ENCODE results near the gene CTNND2. TPM values are rescaled to one million over a fixed set of nuclear protein-coding genes. Genes with fewer than 3 reads are reported as not detected.

CTNND2 gene
- total RNA-seq, 6 donors from 2014 or later = 1.1 to 12.4 (median 3.2) TPM

DNA sequence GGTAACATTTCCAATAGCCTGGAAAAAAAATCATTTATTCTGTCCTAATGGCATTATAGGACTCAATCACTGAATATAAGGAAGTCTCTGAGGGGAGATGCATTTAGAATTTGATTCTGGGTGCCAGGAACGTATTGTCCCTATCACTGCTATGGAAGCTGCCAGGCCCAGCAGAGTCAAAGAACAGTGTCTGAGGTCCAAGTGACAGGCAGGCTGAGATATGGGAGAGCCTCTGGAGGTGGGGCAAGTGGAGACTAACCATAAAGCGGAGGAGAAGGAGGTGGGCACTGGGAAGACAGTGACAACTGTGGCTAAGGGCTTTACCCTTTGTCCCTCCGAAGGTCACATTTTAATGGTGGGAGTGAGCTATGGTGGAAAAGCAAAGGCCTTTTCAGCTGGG, 505.5 kb downstream of the CTNND2 start:
- H3K36me3 ChIP-seq = no peaks in the 10 kb centered on the region
- H3K27me3 ChIP-seq = no peaks in the 10 kb centered on the region
- DNase-seq = no peak
- H3K4me3 ChIP-seq = no peak overlapping the region
- ATAC-seq (ENCODE audit: low FRiP score in 2 of 2) = no peak
- H3K4me1 ChIP-seq = no peaks in the 10 kb centered on the region
- H3K9me3 ChIP-seq = no peaks in the 10 kb centered on the region
- WGBS, 2 donors = 83% methylated on average over 3 of the region's 3 CpGs
- TF ChIP-seq, protein P1, sequence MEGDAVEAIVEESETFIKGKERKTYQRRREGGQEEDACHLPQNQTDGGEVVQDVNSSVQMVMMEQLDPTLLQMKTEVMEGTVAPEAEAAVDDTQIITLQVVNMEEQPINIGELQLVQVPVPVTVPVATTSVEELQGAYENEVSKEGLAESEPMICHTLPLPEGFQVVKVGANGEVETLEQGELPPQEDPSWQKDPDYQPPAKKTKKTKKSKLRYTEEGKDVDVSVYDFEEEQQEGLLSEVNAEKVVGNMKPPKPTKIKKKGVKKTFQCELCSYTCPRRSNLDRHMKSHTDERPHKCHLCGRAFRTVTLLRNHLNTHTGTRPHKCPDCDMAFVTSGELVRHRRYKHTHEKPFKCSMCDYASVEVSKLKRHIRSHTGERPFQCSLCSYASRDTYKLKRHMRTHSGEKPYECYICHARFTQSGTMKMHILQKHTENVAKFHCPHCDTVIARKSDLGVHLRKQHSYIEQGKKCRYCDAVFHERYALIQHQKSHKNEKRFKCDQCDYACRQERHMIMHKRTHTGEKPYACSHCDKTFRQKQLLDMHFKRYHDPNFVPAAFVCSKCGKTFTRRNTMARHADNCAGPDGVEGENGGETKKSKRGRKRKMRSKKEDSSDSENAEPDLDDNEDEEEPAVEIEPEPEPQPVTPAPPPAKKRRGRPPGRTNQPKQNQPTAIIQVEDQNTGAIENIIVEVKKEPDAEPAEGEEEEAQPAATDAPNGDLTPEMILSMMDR (IDR thresholded peaks at IDR 0.05) = no peak
- TF ChIP-seq POLR2AphosphoS5 (IDR thresholded peaks at IDR 0.05) (no peak), POLR2A (IDR thresholded peaks at IDR 0.05) (no peak), EP300 (IDR thresholded peaks at IDR 0.05) (no peak)
- no peak overlapping the region for H3K27ac ChIP-seq

DNA sequence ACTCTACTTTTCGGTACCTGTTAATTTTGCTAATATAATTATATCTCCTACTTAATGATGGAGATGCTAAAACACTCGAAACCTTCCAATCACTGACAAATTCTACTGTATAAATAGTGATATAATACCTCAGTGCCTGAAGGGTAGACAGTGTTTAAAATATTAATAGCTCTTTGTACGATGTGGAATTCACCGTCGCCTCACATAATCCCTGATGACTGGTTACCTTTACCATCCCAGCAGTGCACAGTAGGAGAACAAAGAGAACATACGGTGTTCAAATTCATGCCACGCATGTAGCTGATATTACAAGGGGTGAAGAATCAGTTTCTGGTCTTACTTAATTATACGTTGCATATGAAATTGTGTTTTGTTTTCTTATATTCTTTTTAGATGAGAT, 506.7 kb downstream of the CTNND2 start:
- 90 to 91% methylated on average over 8 of the region's 8 CpGs for WGBS, 2 donors
- Histone ChIP-seq H3K4me3 (no peak overlapping the region), H3K27ac (no peak overlapping the region), H3K9me3 (no peaks in the 10 kb centered on the region), H3K36me3 (no peaks in the 10 kb centered on the region), H3K27me3 (no peaks in the 10 kb centered on the region), H3K4me1 (no peaks in the 10 kb centered on the region)
- TF ChIP-seq POLR2AphosphoS5 (IDR thresholded peaks at IDR 0.05) (no peak), EP300 (IDR thresholded peaks at IDR 0.05) (no peak), POLR2A (IDR thresholded peaks at IDR 0.05) (no peak)
- TF ChIP-seq, protein P1 (IDR thresholded peaks at IDR 0.05) = no peak
- no peak for ATAC-seq (ENCODE audit: low FRiP score in 2 of 2)
- DNase-seq = no peak

DNA sequence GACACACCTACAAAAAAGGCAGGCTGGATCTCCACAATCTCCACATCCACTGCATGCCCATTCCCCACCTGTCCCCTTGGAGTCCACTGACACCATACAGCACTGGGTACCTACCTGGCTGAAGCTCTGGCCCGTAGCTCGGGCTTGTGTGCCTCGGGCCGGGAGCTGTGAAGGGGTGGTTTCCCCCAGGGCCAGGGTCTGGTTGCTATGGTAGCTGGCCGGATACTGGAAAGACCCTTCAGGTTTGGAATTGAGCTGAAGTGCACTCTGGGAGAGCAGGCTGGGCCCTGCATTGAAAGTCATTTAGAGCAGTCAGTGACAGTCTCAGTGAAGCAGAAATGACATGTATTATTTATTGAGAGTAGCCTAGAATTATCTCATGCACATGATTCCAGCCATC, 507.3 kb downstream of the CTNND2 start:
- Histone ChIP-seq H3K4me1 (no peaks in the 10 kb centered on the region), H3K9me3 (no peaks in the 10 kb centered on the region), H3K36me3 (no peaks in the 10 kb centered on the region), H3K27ac (no peak overlapping the region), H3K27me3 (no peaks in the 10 kb centered on the region), H3K4me3 (no peak overlapping the region)
- TF ChIP-seq EP300 (IDR thresholded peaks at IDR 0.05) = no peak
- DNase-seq = peak in 1 of 2 donors; percentile 19
- 67 to 77% methylated on average over 5 of the region's 5 CpGs for WGBS, 2 donors
- ATAC-seq (ENCODE audit: low FRiP score in 2 of 2) = no peak

DNA sequence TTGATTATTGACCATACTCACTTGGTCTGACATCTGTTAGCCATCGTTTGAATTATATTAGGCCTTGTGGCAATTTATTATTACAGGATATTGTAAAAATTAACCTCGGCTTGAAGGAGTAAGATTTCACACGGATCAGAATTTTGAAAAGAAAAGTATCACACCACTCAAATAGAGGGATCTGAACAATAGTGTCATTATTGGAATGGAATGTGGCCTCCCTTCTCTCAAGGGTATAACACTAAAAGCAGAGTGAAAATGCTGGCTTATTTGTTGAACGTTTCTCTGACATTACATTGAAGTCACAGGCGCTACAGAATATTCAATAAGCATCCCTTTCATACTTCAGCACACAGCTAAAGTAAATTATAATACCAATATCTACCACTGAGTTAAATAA, 509.3 kb downstream of the CTNND2 start:
- ATAC-seq (ENCODE audit: low FRiP score in 2 of 2) = no peak

DNA sequence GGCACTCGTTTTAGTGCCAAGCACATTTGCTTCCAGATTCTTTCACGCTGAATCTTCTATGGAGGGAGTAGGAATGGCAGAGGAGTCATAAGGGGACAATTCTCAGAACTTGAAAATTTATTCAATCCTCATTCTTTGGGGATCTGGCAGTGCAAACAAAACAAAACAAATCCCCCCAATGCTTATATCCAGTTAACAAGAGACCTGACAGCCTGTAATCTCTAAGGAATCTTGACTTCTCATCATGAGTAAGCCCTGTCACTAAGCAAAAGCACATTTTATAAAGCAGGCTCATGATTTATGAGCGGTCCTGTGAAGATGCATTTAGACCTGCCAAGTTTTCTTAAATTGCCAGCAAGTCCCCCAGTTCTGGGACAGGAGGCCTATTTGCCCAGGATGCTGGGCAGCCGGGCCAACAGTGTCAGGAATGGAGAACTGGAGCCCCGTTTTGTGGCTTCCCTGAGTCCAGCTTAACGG, 513.9 kb downstream of the CTNND2 start:
- no peak overlapping the region for H3K27ac ChIP-seq
- ATAC-seq (ENCODE audit: low FRiP score in 2 of 2) = no peak
- peaks cover 0 to 9% (median 1%) of the 10 kb centered on the region in 4 donors for H3K4me1 ChIP-seq
- H3K9me3 ChIP-seq = no peaks in the 10 kb centered on the region
- WGBS, 2 donors = 86 to 91% methylated on average over 4 to 6 of the region's 6 CpGs
- no peaks in the 10 kb centered on the region for H3K27me3 ChIP-seq
- H3K36me3 ChIP-seq = no peaks in the 10 kb centered on the region
- DNase-seq = no peak
- TF ChIP-seq POLR2AphosphoS5 (IDR thresholded peaks at IDR 0.05) = no peak
- TF ChIP-seq POLR2A (IDR thresholded peaks at IDR 0.05) = no peak
- TF ChIP-seq EP300 (IDR thresholded peaks at IDR 0.05) = no peak
- TF ChIP-seq, protein P1 (IDR thresholded peaks at IDR 0.05) = no peak
- no peak overlapping the region for H3K4me3 ChIP-seq

More for the DNA sequence above, 509.3 kb downstream of the CTNND2 start:
- TF ChIP-seq POLR2AphosphoS5 (IDR thresholded peaks at IDR 0.05) = no peak
- no peak for TF ChIP-seq POLR2A (IDR thresholded peaks at IDR 0.05)
- TF ChIP-seq EP300 (IDR thresholded peaks at IDR 0.05) = no peak
- TF ChIP-seq, protein P1 (IDR thresholded peaks at IDR 0.05) = no peak
- 72 to 75% methylated on average over 5 of the region's 5 CpGs for WGBS, 2 donors
- Histone ChIP-seq H3K9me3 (no peaks in the 10 kb centered on the region), H3K36me3 (no peaks in the 10 kb centered on the region), H3K27me3 (no peaks in the 10 kb centered on the region), H3K27ac (no peak overlapping the region), H3K4me3 (no peak overlapping the region), H3K4me1 (no peaks in the 10 kb centered on the region)
- DNase-seq = no peak
